HG02885 (cell line): ENCODE results near the gene USP2.

Source experiments
- ATAC-seq: cut with Tn5 transposase; IDR thresholded peaks from one replicate; pipeline ENCODE4 v1.9.1; 2021; ENCODE audit warnings: mild to moderate bottlenecking; ENCODE audit not compliant: unreplicated experiment, poor library complexity

Gene USP2

GRCh38 chr11:119314726-119315125, 66.8 kb downstream of the USP2 start:
- no peak for ATAC-seq

- ATAC-seq: no peak
These were observed 70.8 kb downstream of the USP2 start for GRCh38 chr11:119310682-119311052.

- ATAC-seq: no peak
These were observed 71.4 kb downstream of the USP2 start for GRCh38 chr11:119309953-119310681.

GRCh38 chr11:119309411-119309810, 72.1 kb downstream of the USP2 start:
- no peak for ATAC-seq

- no peak for ATAC-seq
These were observed 73.5 kb downstream of the USP2 start for GRCh38 chr11:119307974-119308373.

GRCh38 chr11:119307219-119307618, 74.3 kb downstream of the USP2 start:
- ATAC-seq: no peak

GRCh38 chr11:119306373-119306890, 75.1 kb downstream of the USP2 start:
- no peak for ATAC-seq

- no peak for ATAC-seq
These were observed 75.7 kb downstream of the USP2 start for GRCh38 chr11:119305556-119306372.
